Activated CD8-positive, alpha-beta memory T cell treated with anti-CD3 and anti-CD28 coated beads, Interleukin-2, amount 50 U/mL, for 1 hour (primary cell): ENCODE measurements around the gene DPP3.
"Not testable (repeated sequence)": the region's sequence is repeated elsewhere in the genome, so short reads cannot be mapped to it uniquely, and the experiment has no call there.

Source experiments
- DNase-seq: peaks from one replicate; pipeline ENCODE4 v3.0.0-alpha.2; 2020; ENCODE audit errors: extremely low read depth

DPP3 gene

GRCh38 chr11:66480117-66480938, at the start of gene DPP3:
DPP3 (plus strand) TSS chr11:66480434; CDS start chr11:66482201, 1,767 bp downstream.
- DNase-seq: peak; percentile 88

- not testable (repeated sequence) for DNase-seq
Observed at GRCh38 chr11:66431287-66431686, 48.9 kb upstream of the DPP3 start.

GRCh38 chr11:66431871-66432329, 48.3 kb upstream of the DPP3 start:
- DNase-seq: not testable (repeated sequence)

- no peak for DNase-seq
Observed at GRCh38 chr11:66432597-66432996, 47.6 kb upstream of the DPP3 start.

GRCh38 chr11:66437979-66438503, 42.2 kb upstream of the DPP3 start:
- no peak for DNase-seq

GRCh38 chr11:66438504-66439466, 41.4 kb upstream of the DPP3 start, which contains the start of gene MRPL11:
MRPL11 (minus strand) TSS chr11:66438848; CDS start chr11:66438754, 94 bp downstream.
- DNase-seq: peak; percentile 71

- DNase-seq: not testable (repeated sequence)
Observed at GRCh38 chr11:66440101-66440939, 39.9 kb upstream of the DPP3 start.

- not testable (repeated sequence) for DNase-seq
Observed at GRCh38 chr11:66440940-66441282, 39.3 kb upstream of the DPP3 start.

- DNase-seq: no peak
Observed at GRCh38 chr11:66443602-66444001, 36.6 kb upstream of the DPP3 start.

- no peak for DNase-seq
Observed at GRCh38 chr11:66447012-66447411, 33.2 kb upstream of the DPP3 start.

GRCh38 chr11:66448523-66448922, 31.7 kb upstream of the DPP3 start:
- DNase-seq: no peak

- DNase-seq: no peak
Observed at GRCh38 chr11:66450560-66450959, 29.7 kb upstream of the DPP3 start.

- DNase-seq: no peak
Observed at GRCh38 chr11:66451663-66452062, 28.6 kb upstream of the DPP3 start.

- no peak for DNase-seq
Observed at GRCh38 chr11:66454247-66454646, 26.0 kb upstream of the DPP3 start.

- DNase-seq: no peak
Observed at GRCh38 chr11:66454828-66455227, 25.4 kb upstream of the DPP3 start.

GRCh38 chr11:66457826-66458225, 22.4 kb upstream of the DPP3 start:
- DNase-seq: no peak

GRCh38 chr11:66459138-66459778, 21.0 kb upstream of the DPP3 start:
- no peak for DNase-seq

- no peak for DNase-seq
Observed at GRCh38 chr11:66462010-66462409, 18.2 kb upstream of the DPP3 start.

GRCh38 chr11:66462911-66463310, 17.3 kb upstream of the DPP3 start:
- no peak for DNase-seq

GRCh38 chr11:66464116-66464515, 16.1 kb upstream of the DPP3 start:
- DNase-seq: not testable (repeated sequence)

GRCh38 chr11:66464916-66465315, 15.3 kb upstream of the DPP3 start:
- no peak for DNase-seq
